Thoracic aorta (tissue), 2 donors: ENCODE measurements around the gene ZNF385B. TPM values are rescaled to one million over a fixed set of nuclear protein-coding genes. Genes with fewer than 3 reads are reported as not detected.
"Not testable (repeated sequence)": the region's sequence is repeated elsewhere in the genome, so short reads cannot be mapped to it uniquely, and the experiment has no call there.

Source experiments
- ATAC-seq: fragments of 150-250 bp; one replicate; pipeline ENCODE4 v1.8.0; 2017; ENCODE audit warnings: low read depth; ENCODE audit not compliant: insufficient number of reproducible peaks, low FRiP score
- DNase-seq: peaks from one replicate; pipeline ENCODE4 v3.0.0-alpha.2; 2020; ENCODE audit warnings: low spot score
- H3K27ac ChIP-seq, 2 donors: fragments of 200-600 bp; sonication (generic); 1 replicate in 1 of 2; 2 replicates in 1 of 2; pipeline ENCODE4 v1.5.1; 2016; ENCODE audit warnings: mild to moderate bottlenecking in 2 of 2, moderate library complexity in 2 of 2
- H3K27me3 ChIP-seq: fragments of 200-600 bp; sonication (generic); replicated peaks from 2 replicates; pipeline ENCODE4 v1.6.0; 2016; ENCODE audit warnings: mild to moderate bottlenecking; ENCODE audit not compliant: insufficient read depth
- H3K36me3 ChIP-seq: fragments of 200-600 bp; sonication (generic); one replicate; pipeline ENCODE4 v1.5.1; 2016
- H3K4me1 ChIP-seq, 2 donors: fragments of 200-600 bp; sonication (generic); 1 replicate in 1 of 2; 2 replicates in 1 of 2; pipeline versions ENCODE4 v1.5.1 to v1.6.0; 2016; ENCODE audit warnings: low read depth in 2 of 2, mild to moderate bottlenecking in 1 of 2; ENCODE audit not compliant: control insufficient read depth in 1 of 2
- H3K4me3 ChIP-seq: fragments of 200-600 bp; sonication (generic); 2 replicates; pipeline ENCODE4 v1.5.1; 2016; ENCODE audit warnings: mild to moderate bottlenecking
- H3K9me3 ChIP-seq: fragments of 200-600 bp; sonication (generic); 2 replicates; pipeline ENCODE4 v1.5.1; 2016
- total RNA-seq, 2 donors: library from RNA; depleted of rRNA; stranded (reverse); fragments of >200 nt; gene quantifications; one replicate each; pipeline versions ENCODE4 v1.1.0 to v1.2.3, GENCODE V29; 2016
- TF ChIP-seq, protein P1 (sequence below): fragments of 200-600 bp; sonication (generic); IDR thresholded peaks from one replicate; pipeline ENCODE4 v1.5.1; 2019; ENCODE audit warnings: antibody characterized with exemption

ZNF385B gene
- total RNA-seq, 2 donors from 2014 or later: 0.41 to 1.9 TPM

DNA sequence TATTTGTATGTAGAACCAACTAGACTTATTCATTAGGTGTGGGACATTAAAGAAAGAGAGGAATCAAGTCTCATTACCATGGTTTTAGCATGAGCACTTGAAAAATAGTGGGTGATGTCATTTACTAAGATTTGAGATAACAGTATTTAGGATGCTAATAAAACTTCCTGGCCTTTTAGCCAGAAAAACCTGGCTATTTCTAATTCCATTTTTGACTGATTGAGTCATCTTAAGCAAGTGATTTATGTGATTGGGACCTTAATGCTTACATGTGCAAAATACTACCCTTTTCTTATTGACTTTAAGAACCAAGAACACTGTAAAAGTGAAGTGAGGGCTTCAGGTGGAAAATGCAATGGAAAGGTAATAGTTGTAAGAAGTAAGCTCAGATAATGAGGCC is 400.0 kb downstream of the ZNF385B start:
- ATAC-seq: no peak
- Histone ChIP-seq H3K4me3 (no peak overlapping the region), H3K9me3 (no peaks in the 10 kb centered on the region), H3K36me3 (no peaks in the 10 kb centered on the region), H3K27ac (no peak overlapping the region), H3K4me1 (no peaks in the 10 kb centered on the region), H3K27me3 (no peaks in the 10 kb centered on the region)
- TF ChIP-seq, protein P1, sequence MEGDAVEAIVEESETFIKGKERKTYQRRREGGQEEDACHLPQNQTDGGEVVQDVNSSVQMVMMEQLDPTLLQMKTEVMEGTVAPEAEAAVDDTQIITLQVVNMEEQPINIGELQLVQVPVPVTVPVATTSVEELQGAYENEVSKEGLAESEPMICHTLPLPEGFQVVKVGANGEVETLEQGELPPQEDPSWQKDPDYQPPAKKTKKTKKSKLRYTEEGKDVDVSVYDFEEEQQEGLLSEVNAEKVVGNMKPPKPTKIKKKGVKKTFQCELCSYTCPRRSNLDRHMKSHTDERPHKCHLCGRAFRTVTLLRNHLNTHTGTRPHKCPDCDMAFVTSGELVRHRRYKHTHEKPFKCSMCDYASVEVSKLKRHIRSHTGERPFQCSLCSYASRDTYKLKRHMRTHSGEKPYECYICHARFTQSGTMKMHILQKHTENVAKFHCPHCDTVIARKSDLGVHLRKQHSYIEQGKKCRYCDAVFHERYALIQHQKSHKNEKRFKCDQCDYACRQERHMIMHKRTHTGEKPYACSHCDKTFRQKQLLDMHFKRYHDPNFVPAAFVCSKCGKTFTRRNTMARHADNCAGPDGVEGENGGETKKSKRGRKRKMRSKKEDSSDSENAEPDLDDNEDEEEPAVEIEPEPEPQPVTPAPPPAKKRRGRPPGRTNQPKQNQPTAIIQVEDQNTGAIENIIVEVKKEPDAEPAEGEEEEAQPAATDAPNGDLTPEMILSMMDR: no peak
- no peak for DNase-seq

DNA sequence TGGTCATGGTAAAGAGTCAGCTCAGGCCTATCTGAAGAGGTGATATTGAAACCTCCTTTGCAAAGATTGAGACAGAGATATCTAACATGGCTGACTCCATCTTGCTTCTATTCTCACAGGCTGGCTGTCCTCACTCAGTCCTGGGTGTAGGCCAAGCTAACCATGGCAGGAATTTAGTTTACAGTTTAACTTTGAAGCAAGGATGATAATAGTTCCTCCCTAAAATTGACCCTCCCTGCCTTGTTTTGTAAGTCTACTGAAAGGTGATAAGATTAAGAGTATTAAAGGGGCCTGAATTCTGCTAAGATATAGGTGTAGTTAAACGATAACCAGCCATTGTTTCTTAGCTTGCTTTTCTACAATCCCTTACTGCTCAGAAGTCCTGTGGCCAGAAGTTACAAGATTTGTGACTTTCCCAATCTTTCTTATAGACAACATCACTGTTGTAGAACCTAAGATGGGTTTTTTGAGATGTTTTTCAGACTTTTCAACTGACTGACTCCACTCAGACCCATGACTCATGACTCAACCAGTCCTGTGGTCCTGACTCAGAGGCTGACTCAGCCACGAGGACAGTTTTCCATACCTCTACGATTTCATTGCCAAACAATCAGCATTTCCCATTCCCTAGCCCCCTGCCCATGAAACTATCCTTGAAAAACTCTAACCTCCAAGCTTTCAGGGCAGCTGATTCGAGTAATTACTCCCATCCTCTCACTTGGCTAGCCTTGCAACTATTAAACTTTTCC is 401.1 kb downstream of the ZNF385B start:
- Histone ChIP-seq H3K4me3 (no peak overlapping the region), H3K4me1 (no peaks in the 10 kb centered on the region), H3K36me3 (no peaks in the 10 kb centered on the region), H3K27me3 (no peaks in the 10 kb centered on the region), H3K27ac (no peak overlapping the region), H3K9me3 (no peaks in the 10 kb centered on the region)
- ATAC-seq (no peak), DNase-seq (no peak)
- TF ChIP-seq, protein P1: no peak

DNA sequence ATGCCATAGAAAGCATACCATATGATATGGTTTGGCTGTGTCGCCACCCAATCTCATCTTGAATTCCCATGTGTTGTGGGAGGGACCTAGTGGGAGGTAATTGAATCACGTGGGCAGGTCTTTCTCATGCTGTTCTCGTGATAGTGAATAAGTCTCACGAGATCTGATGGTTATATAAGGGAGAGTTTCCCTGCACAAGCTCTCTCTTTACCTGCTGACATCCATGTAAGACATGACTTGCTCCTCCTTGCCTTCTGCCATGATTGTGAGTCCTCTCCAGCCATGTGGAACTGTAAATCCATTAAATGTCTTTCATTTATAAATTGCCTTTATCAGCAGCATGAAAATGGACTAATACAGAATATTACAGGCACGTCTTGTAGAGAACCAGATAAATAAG is 403.3 kb downstream of the ZNF385B start:
- H3K36me3 ChIP-seq, ATAC-seq, H3K27ac ChIP-seq, H3K9me3 ChIP-seq, H3K27me3 ChIP-seq, DNase-seq, H3K4me3 ChIP-seq, H3K4me1 ChIP-seq: not testable (repeated sequence)

DNA sequence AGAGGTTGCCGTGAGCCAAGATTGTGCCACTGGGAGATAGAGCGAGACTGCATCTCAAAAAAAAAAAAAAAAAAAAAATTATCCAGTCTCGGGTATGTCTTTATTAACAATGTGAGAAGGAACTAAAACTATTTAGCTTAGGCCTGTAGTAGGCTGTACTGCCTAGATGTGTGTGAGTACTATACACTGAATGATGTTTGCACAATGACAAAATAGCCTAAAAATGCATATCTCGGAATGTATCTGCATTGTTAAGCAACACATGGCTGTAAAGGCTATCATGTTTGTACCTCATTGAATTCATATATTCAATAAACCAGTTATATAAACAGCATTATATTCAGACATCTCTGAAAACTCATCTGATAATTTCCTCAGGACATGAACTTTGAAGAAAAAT is 405.6 kb downstream of the ZNF385B start:
- H3K9me3 ChIP-seq: no peaks in the 10 kb centered on the region
- H3K27ac ChIP-seq: no peak overlapping the region
- no peaks in the 10 kb centered on the region for H3K27me3 ChIP-seq
- no peaks in the 10 kb centered on the region for H3K36me3 ChIP-seq
- ATAC-seq (no peak), DNase-seq (no peak)
- H3K4me1 ChIP-seq: no peaks in the 10 kb centered on the region
- TF ChIP-seq, protein P1: no peak
- H3K4me3 ChIP-seq: no peak overlapping the region

DNA sequence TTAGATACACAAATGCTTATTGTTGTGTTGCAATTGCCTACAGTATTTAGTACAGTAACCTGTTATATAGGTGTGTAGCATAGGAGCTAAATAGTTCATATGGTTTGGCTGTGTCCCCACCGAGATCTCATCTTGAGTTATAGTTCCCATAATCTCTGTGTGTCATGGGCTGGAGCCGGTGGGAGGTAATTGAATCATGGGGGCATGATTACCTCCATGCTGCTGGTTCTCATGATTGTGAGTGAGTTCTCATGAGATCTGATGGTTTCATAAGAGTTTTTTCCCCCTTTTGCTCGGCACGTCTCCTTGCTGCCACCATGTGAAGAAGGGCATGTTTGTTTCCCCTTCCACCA is 406.3 kb downstream of the ZNF385B start:
- no peak overlapping the region for H3K27ac ChIP-seq
- ATAC-seq (no peak), DNase-seq (no peak)
- TF ChIP-seq, protein P1: no peak
- no peaks in the 10 kb centered on the region for H3K4me1 ChIP-seq
- no peaks in the 10 kb centered on the region for H3K36me3 ChIP-seq
- H3K4me3 ChIP-seq: no peak overlapping the region
- H3K9me3 ChIP-seq: no peaks in the 10 kb centered on the region
- H3K27me3 ChIP-seq: no peaks in the 10 kb centered on the region
